ENCODE measurements around the gene SPTLC2. TPM values are rescaled to one million over a fixed set of nuclear protein-coding genes. Genes with fewer than 3 reads are reported as not detected.

Gene SPTLC2
- total RNA-seq, 1 experiment from 2014 or later: 32.6 TPM

DNA sequence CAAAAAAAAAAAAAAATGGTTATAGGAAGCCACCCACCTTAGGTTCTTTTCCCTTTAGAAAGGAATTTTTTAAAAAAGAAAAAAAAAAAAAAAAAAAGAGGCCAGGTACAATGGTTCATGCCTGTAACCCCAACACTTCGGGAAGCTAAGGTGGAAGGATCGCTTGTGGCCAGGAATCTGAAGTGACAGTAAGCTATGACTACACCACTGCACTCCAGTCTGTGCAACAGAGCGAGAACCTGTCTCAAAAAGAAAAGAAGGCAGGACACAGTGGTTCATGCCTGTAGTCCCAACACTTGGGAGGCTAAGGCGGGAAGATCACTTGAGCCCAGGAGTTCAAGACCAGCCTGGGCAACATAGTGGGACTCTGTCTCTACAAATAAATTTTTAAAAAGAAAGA is 36.0 kb downstream of the SPTLC2 start:
- Mint-ChIP-seq H3K4me1 (peaks cover 5 to 10% of the 10 kb centered on the region in 2 experiments), H3K36me3 (ENCODE audit: insufficient read depth in 1 of 3, low read depth in 3 of 3) (peaks cover 3 to 11% (median 11%) of the 10 kb centered on the region in 3 experiments; a peak in 5 of 7 replicates), H3K4me3 (no peak overlapping the region), H3K27me3 (ENCODE audit: low read depth) (no peaks in the 10 kb centered on the region), H3K27ac (no peak overlapping the region), H3K9me3 (no peaks in the 10 kb centered on the region)
- H3K9me3 ChIP-seq (ENCODE audit: control insufficient read depth, low read depth, low read length): no peaks in the 10 kb centered on the region
- no peak overlapping the region for H3T11ph ChIP-seq (ENCODE audit: low read length)
- 0 out of 2 replicates have a peak, but pooled peaks cover 3% of the 10 kb centered on the region for H3K27me3 ChIP-seq (ENCODE audit: insufficient read depth, low read length)
- no peak overlapping the region for H3K27ac ChIP-seq (ENCODE audit: insufficient read length, low read depth, low read length)
- no peak overlapping the region for H3K9ac ChIP-seq (ENCODE audit: extremely low read depth, insufficient read length, low read length)
- H2BK15ac ChIP-seq (ENCODE audit: low read depth, low read length): no peak overlapping the region
- WGBS (ENCODE audit: extremely low coverage, insufficient read length, low lambda C conversion rate): no CpG with 5 or more reads among the region's 4 CpGs
- TF ChIP-seq, protein P1, sequence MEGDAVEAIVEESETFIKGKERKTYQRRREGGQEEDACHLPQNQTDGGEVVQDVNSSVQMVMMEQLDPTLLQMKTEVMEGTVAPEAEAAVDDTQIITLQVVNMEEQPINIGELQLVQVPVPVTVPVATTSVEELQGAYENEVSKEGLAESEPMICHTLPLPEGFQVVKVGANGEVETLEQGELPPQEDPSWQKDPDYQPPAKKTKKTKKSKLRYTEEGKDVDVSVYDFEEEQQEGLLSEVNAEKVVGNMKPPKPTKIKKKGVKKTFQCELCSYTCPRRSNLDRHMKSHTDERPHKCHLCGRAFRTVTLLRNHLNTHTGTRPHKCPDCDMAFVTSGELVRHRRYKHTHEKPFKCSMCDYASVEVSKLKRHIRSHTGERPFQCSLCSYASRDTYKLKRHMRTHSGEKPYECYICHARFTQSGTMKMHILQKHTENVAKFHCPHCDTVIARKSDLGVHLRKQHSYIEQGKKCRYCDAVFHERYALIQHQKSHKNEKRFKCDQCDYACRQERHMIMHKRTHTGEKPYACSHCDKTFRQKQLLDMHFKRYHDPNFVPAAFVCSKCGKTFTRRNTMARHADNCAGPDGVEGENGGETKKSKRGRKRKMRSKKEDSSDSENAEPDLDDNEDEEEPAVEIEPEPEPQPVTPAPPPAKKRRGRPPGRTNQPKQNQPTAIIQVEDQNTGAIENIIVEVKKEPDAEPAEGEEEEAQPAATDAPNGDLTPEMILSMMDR (conservative IDR thresholded peaks at IDR 0.05): no peak
- no peaks in the 10 kb centered on the region for H3K23me2 ChIP-seq (ENCODE audit: insufficient read length, low read depth, low read length, poor library complexity, severe bottlenecking)
- no peak overlapping the region for H2BK120ac ChIP-seq (ENCODE audit: low read depth, low read length, poor library complexity, severe bottlenecking)
- no peak overlapping the region for H2AFZ ChIP-seq (ENCODE audit: low read length)
- H3K4me2 ChIP-seq (ENCODE audit: insufficient read depth, insufficient read length, low read length): no peak overlapping the region
- H3K4me1 ChIP-seq (ENCODE audit: insufficient read depth, low read length): no peaks in the 10 kb centered on the region
- no peaks in the 10 kb centered on the region; the same call in 1 of the 2 replicates for H3K79me2 ChIP-seq (ENCODE audit: insufficient read depth, low read length)
- no peak overlapping the region for H2BK5ac ChIP-seq (ENCODE audit: insufficient read length, low read length)
- H3K14ac ChIP-seq (ENCODE audit: insufficient read depth, low read length): no peak overlapping the region
- H4K5ac ChIP-seq (ENCODE audit: insufficient read length, low read depth, low read length): no peak overlapping the region
- H3K23ac ChIP-seq (ENCODE audit: insufficient read length, low read depth, low read length): no peak overlapping the region
- H3K4ac ChIP-seq (ENCODE audit: low read depth, low read length): no peak overlapping the region
- peaks cover 4% of the 10 kb centered on the region for H3K79me1 ChIP-seq (ENCODE audit: insufficient read depth, low read depth, low read length, poor library complexity, severe bottlenecking)
- no peak for DNase-seq
- no peak overlapping the region for H3K18ac ChIP-seq (ENCODE audit: insufficient read length, low read depth, low read length)
- no peak overlapping the region for H2AK5ac ChIP-seq (ENCODE audit: insufficient read length, low read length)
- no peak overlapping the region for H4K91ac ChIP-seq (ENCODE audit: insufficient read length, low read depth, low read length)
- H4K8ac ChIP-seq (replicated peaks; ENCODE audit: insufficient read length, low read depth, low read length): no peak overlapping the region
- no peaks in the 10 kb centered on the region for H4K20me1 ChIP-seq (ENCODE audit: control insufficient read depth, insufficient read depth, insufficient read length)
- H2BK20ac ChIP-seq (ENCODE audit: low read depth, low read length, poor library complexity, severe bottlenecking): no peak overlapping the region
- no peak overlapping the region for H3K56ac ChIP-seq (ENCODE audit: insufficient read length, low read depth, low read length)
- no peak overlapping the region for H2BK12ac ChIP-seq (ENCODE audit: insufficient read length, low read depth, low read length)
